GM08714 (cell line): ENCODE results near the gene C10orf143.

ENCODE experiments used
- H3K4me3 ChIP-seq: fragments of 200-500 bp; sonication (Bioruptor generic); 2 replicates; pipeline ENCODE4 v1.5.1; 2014; ENCODE audit warnings: mild to moderate bottlenecking, low read length, inconsistent platforms
- ZNF274 ChIP-seq: IDR thresholded peaks from 2 replicates; pipeline ENCODE4 v1.6.1; 2012; ENCODE audit warnings: mild to moderate bottlenecking, low read depth, low read length

The C10orf143 gene

GRCh38 chr10:130023454-130024230 lies 87.0 kb downstream of the C10orf143 start:
- no peak overlapping the region for H3K4me3 ChIP-seq
- TF ChIP-seq ZNF274 = no peak

GRCh38 chr10:130022511-130023299 lies 87.9 kb downstream of the C10orf143 start:
- no peak for TF ChIP-seq ZNF274
- H3K4me3 ChIP-seq = no peak overlapping the region

GRCh38 chr10:130022086-130022485 lies 88.5 kb downstream of the C10orf143 start:
- H3K4me3 ChIP-seq = no peak overlapping the region
- no peak for TF ChIP-seq ZNF274

GRCh38 chr10:130021383-130021950 lies 89.2 kb downstream of the C10orf143 start:
- no peak overlapping the region for H3K4me3 ChIP-seq
- TF ChIP-seq ZNF274 = no peak

- no peak for TF ChIP-seq ZNF274
- H3K4me3 ChIP-seq = no peak overlapping the region
Measured at GRCh38 chr10:130020651-130021382, 89.8 kb downstream of the C10orf143 start.

GRCh38 chr10:130018730-130019185 lies 91.9 kb downstream of the C10orf143 start:
- no peak overlapping the region for H3K4me3 ChIP-seq

GRCh38 chr10:130018265-130018664 lies 92.4 kb downstream of the C10orf143 start:
- H3K4me3 ChIP-seq = no peak overlapping the region
- no peak for TF ChIP-seq ZNF274

More at GRCh38 chr10:130018730-130019185, 91.9 kb downstream of the C10orf143 start:
- no peak for TF ChIP-seq ZNF274

- no peak overlapping the region for H3K4me3 ChIP-seq
- TF ChIP-seq ZNF274 = no peak
Measured at GRCh38 chr10:130017631-130018022, 93.0 kb downstream of the C10orf143 start.

- H3K4me3 ChIP-seq = no peak overlapping the region
- no peak for TF ChIP-seq ZNF274
Measured at GRCh38 chr10:130016993-130017630, 93.5 kb downstream of the C10orf143 start.

- TF ChIP-seq ZNF274 = no peak
- no peak overlapping the region for H3K4me3 ChIP-seq
Measured at GRCh38 chr10:130016095-130016494, 94.5 kb downstream of the C10orf143 start.

- no peak for TF ChIP-seq ZNF274
- H3K4me3 ChIP-seq = no peak overlapping the region
Measured at GRCh38 chr10:130015075-130015695, 95.4 kb downstream of the C10orf143 start.

- no peak for TF ChIP-seq ZNF274
Measured at GRCh38 chr10:130014263-130015074, 96.2 kb downstream of the C10orf143 start.

More at GRCh38 chr10:130014263-130015074, 96.2 kb downstream of the C10orf143 start:
- H3K4me3 ChIP-seq = no peak overlapping the region
